GM19035 (cell line): ENCODE results near the gene RASGRP2.

Source experiments
- ATAC-seq: cut with Tn5 transposase; IDR thresholded peaks from one replicate; pipeline ENCODE4 v1.9.1; 2021; ENCODE audit not compliant: unreplicated experiment

RASGRP2 gene

DNA sequence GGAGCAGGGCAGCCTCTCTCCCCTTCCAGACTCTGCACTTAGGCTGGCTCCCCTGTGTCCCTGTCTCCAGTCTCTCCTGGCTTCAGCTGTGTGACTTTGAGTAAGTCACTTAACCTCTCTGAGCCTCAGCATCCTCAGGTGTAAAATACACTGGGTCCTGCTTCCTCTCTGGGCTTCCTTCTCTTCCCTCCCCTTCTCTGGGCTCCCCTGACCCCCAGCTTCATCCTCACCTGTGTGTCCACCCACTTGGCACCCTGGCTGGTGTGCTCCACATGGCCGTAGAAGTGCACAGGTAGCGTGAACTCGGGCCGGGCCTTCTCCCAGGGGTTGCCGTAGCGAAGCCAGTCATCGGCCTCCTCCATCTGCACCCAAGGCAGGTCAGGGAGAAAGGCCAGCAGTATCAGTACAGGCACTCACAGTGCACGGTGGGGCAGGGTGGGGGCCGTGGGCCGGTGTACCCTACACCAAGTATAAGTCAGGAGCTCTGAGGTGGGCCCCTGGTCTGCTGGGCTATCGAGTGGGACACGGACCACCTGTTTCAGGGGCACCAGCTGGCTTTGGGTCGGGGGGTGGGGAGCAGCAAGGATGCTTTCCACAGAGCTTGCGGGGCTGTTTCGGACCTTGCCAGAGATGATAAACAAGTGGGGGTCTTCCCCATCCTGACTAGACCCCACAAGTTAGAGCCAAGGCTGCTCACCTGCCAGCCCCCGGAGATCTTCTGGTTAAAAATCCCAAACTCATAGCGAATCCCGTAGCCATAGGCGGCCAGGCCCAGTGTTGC lies 13.8 kb upstream of the RASGRP2 start:
- no peak for ATAC-seq

DNA sequence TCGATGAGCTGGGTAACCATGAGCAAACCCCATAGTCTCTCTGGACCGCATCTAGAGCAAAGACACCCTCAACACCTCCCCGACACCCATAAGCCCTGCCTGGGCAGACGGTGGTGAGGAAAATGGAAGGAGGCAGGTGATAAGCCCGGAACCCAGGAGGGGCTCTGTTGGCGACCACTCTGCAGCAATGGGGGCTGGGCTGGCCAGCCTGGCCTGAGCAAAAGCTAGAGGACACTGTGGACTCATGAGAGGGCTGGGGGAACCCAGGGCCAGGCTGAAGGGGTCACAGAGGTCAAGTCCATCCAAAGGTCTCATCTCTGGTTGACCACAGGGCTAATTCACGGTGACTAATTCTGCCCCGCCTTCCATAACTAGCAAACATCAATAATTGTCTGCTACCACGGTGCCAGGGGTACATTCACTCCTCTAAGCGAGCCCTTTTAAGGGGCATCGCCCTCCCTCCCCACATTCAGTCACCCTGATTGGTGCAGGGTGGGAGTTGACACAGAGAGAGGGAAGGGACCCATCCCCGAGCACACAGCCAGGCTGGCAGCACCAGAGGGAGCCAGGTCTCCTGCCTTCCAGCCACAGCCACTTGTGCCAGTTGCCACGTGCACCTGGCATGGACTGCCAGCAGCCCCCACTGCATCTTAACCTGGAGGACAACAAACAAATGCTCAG lies 11.9 kb upstream of the RASGRP2 start:
- no peak for ATAC-seq

DNA sequence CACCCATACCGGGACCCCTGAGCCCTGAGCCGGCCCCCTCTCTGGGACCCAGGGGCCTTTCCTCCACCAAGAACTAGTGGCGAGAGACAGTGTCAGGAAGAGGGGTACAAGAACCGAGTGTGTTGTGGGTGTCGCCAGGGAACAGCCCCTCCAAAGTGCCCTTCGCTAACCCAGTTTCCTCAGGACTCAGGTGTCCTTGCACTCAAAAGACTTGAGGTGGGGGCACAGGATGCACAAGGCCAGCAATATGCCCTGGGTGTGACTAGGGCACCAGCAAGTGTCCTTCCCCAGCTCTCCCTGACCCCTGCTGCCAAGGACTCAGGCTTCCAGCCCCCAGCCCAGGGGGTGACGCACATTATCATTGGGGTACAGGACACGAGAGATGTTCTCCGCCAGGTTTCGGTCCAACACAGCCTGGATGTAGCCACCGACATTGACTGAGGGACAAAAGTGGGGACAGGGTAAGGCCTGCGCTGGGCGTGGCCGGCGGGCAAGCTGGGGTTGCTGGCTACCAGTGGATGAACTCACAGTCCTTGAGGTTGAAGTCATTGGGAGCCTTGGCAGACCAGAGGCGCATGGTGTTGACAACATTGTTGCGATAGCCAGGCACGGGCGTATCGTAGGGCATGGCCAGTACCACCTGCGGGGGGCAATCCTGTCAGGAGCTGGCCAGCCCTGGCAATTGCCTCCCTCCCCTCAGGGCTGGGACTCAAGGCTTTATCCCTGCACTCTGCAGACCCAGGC lies 11.1 kb upstream of the RASGRP2 start:
- ATAC-seq, result no peak

GRCh38 chr11:64754124-64754918 lies 10.4 kb upstream of the RASGRP2 start:
- ATAC-seq, result no peak

DNA sequence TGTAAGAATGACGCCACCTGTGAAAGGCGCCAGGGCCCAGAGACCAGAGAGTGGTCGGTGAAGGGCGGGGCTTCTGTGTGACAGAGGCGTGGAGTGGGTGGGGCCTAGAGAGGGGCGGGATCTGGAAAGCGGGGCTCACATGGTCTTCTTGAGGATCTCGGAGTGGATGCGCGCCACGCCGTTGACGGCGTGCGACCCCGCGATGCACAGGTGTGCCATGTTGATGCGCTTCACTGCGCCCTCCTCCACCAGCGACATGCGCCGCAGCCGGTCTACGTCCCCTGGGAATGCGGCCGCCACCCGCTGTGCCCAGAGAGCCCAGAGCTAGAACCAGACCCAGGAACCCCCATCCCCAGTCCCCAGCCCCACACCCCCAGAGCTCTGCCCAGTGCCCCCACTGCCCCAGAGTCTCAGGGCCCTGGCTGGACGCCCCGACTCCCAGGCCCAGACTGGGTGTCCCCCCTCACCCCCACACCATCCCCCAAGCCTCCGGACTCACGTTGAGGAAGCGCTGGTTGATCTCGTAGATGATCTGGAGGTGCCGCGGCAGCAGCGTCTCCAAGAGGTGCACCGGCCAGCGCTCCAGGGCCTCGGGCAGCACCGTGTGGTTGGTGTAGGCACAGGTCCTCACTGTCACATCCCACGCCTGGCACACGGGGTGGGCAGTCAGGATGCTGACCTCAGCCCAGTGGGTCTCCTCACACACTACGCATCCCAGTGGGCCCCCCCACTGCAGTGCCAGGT lies 9.6 kb upstream of the RASGRP2 start:
- no peak for ATAC-seq

- ATAC-seq, result no peak
These were observed 9.1 kb upstream of the RASGRP2 start for GRCh38 chr11:64753019-64753379.

GRCh38 chr11:64752175-64752970 lies 8.4 kb upstream of the RASGRP2 start:
- no peak for ATAC-seq

- ATAC-seq, result no peak
These were observed 7.6 kb upstream of the RASGRP2 start for GRCh38 chr11:64751580-64751979.

- ATAC-seq, result no peak
These were observed 7.2 kb upstream of the RASGRP2 start for GRCh38 chr11:64751136-64751535.

- no peak for ATAC-seq
These were observed 6.6 kb upstream of the RASGRP2 start for GRCh38 chr11:64750361-64751054.

GRCh38 chr11:64747961-64748665 lies 4.2 kb upstream of the RASGRP2 start:
- ATAC-seq, result no peak

DNA sequence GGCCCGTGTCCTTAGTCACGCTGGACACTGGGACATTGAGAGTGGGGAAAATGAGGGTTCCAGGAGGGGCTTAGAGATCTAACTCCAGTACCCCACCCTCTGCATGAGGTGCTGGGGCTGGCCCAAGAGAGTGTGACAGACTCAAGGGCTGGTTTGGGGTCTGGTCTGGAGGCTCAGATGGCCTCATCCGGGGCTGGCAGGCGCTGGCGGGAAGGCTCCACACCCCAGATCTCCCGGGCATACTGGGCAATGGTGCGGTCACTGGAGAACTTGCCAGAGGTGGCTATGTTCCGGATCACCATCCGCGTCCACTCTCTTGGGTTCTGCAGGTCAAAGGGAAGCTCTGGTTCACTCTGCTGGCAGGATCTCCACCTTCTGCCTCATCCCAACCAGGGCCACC lies 2.5 kb upstream of the RASGRP2 start:
- ATAC-seq, result no peak

GRCh38 chr11:64745521-64746328 lies 1.8 kb upstream of the RASGRP2 start:
- ATAC-seq, result no peak

- ATAC-seq, result no peak
These were observed 1.2 kb upstream of the RASGRP2 start for GRCh38 chr11:64745189-64745520.

DNA sequence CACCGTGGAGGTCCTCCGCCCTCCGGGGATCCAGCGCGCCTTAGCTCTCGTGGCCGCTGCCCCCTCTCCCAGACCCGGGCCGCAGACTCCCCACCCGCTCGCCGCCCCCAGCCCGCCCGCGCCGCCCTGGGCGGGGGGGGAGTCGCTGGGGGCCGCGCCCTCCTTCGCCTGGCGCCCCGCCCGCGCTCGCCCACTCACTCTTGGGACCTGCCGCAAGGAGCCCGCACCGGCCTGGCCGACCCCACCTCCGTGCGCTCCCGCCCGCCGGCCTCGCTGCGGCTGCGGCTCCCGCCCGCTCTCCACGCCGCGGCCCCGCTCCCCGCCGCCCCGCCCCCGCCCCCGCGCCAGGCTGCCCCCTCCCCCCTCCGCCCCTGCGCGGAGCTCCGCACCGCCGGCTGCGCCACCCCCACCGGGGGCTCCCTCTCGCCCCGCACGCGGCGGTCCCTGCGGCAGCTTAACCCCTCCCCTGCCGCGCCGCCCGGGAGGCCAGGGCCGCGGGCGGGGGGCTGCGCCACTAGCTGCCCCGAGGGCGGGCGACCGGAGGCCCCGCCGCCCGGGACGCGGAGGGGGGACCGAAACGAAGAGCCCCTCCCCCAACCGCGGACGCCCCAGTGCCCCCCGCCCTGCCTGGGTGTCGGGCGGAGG lies 724 bp upstream of the RASGRP2 start:
- no peak for ATAC-seq

DNA sequence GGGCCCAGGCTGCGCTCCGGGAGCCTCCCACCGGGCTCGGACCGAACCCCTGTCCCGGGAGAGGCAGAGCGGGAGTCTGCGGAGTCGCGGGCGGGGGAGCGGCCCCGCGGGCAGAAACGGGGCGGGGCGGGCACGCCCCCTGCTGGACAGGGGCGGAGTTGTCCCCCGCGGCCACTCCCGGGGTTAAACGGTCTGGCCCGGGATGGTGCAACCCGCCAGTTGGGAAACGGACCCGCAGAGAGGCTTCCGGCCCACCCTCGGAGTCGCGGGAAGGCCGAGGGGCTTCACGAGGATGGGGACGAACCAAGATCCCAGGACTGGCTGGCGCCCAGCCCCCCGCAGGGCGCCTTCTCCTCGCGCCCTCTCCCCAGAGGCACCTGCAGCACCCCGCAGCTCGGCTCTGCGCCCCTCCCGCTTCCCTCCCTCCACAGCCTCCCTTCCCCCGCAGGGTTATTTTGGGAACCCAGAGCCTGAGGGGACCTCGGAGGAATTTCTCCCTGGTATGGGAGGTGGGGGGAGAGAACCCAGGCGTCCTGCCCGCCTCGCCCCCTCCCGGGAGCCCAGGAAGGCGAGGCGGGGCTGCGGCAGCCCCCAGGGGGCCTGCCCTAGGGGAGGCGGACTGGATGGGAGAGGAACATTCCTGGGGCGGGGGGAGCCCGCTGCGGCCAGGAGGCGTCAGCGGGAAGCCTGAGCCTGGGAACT lies 902 bp downstream of the RASGRP2 start:
- no peak for ATAC-seq
